ENCODE results near the gene IL3.

Gene IL3

GRCh38 chr5:132073231-132074013 lies 13.0 kb downstream of the IL3 start, which contains the start of gene CSF2:
Gene CSF2, plus strand, starts transcription at chr5:132073789. Its CDS starts 35 bp downstream, at chr5:132073824.
- DNase-seq (ENCODE audit: low read depth in 2 of 2) = no peak

GRCh38 chr5:132074091-132074771 lies 13.8 kb downstream of the IL3 start:
- no peak for DNase-seq (ENCODE audit: low read depth in 2 of 2)

DNA sequence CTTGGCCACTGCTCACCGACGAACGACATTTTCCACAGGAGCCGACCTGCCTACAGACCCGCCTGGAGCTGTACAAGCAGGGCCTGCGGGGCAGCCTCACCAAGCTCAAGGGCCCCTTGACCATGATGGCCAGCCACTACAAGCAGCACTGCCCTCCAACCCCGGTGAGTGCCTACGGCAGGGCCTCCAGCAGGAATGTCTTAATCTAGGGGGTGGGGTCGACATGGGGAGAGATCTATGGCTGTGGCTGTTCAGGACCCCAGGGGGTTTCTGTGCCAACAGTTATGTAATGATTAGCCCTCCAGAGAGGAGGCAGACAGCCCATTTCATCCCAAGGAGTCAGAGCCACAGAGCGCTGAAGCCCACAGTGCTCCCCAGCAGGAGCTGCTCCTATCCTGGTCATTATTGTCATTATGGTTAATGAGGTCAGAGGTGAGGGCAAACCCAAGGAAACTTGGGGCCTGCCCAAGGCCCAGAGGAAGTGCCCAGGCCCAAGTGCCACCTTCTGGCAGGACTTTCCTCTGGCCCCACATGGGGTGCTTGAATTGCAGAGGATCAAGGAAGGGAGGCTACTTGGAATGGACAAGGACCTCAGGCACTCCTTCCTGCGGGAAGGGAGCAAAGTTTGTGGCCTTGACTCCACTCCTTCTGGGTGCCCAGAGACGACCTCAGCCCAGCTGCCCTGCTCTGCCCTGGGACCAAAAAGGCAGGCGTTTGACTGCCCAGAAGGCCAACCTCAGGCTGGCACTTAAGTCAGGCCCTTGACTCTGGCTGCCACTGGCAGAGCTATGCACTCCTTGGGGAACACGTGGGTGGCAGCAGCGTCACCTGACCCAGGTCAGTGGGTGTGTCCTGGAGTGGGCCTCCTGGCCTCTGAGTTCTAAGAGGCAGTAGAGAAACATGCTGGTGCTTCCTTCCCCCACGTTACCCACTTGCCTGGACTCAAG lies 14.6 kb downstream of the IL3 start:
- DNase-seq (ENCODE audit: low read depth in 2 of 2) = no peak

GRCh38 chr5:132075719-132076077 lies 15.2 kb downstream of the IL3 start:
- DNase-seq (ENCODE audit: low read depth in 2 of 2) = no peak

DNA sequence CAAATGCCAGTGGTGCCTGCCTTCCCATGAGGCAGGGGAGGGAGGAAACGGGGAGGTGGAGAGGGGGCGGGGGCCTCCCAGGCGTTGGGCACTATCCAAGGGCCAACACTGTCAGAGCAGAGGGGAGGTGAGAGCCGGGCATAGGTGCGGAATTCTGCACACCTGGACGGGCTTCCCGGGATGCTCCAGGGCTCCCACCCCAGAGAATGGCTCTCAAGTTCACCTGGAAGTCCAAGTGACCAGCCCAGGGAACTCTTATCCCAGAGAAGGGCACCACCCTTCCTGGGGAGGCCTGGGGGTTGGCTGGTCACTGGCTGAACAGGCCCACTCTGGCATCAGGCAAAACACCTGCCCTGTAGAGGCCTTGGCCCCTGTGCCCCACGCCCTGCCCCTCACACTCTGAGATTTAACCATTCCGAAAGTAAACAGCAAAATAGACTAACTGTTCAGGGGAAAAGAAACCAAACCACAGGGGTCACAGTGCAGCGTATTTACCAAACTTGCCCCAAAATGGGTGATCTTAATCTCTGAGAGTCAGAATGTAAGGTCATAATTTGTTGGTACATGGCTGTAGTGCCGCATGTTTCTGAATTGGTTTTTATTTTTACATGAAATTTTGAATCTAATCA lies 15.9 kb downstream of the IL3 start:
- no peak for DNase-seq (ENCODE audit: low read depth in 2 of 2)

DNA sequence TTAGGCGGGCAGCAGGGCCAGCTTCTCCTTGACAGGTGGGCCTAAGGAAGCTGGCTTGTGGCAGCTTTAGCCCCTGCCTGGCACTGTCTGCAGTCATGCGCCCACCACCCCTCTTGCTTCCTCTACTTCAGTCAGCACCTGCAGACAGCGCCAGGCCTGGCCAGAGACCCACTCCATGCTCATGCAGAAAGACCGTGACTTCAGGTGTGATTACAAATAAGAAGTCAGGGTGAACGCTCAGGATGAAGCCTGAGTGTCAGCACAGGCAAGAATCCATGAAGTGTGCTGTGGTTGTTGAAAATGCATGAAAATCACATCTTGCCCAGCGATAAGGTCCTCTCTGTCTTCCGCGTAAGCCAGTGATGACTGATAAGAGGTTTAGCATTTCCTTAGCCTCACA lies 16.5 kb downstream of the IL3 start:
- no peak for DNase-seq (ENCODE audit: low read depth in 2 of 2)

DNA sequence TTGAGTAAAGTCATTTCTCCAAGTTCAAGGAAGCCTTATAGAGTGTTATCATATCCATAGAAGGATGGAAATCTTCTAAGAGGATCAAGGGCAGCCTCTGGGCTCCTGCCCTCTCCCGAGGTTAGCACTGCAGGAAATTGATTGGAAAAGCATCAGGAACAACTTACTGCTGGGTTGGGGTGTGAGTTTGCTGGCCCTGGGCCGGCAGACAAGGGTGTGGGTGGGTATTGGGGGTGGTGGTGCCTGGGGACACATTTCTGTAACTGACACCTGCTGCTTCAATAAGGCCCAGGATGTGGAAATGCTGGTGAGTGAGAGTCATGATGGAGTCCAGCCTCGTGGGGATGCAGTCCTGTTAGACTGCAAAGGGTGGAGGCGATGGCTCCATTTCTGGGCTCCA lies 18.6 kb downstream of the IL3 start:
- DNase-seq (ENCODE audit: low read depth in 2 of 2) = no peak

GRCh38 chr5:132079619-132080018 lies 19.2 kb downstream of the IL3 start:
- DNase-seq (ENCODE audit: low read depth in 2 of 2) = no peak

GRCh38 chr5:132080595-132080994 lies 20.1 kb downstream of the IL3 start:
- DNase-seq (ENCODE audit: low read depth in 2 of 2) = no peak

DNA sequence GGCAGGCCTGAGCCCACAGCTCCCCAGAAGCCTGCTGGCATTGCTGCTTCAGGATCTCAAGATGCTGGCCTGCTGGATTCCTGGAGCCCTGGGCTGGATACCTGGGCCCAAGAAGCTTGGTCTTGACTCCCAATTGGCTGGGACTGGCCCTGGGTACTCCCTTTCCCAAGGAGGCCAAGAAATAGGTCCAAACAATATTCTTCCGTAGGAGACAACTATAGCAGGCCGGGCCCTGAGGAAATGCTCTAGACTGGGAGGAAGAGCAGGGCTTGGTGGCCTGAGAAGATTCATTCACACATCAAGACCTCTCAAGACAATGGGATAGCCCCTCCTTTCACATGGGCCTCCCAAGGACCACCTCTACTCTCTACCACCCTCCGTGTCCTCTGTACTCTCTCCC lies 21.0 kb downstream of the IL3 start:
- no peak for DNase-seq (ENCODE audit: low read depth in 2 of 2)

GRCh38 chr5:132082329-132083023 lies 22.0 kb downstream of the IL3 start:
- DNase-seq (ENCODE audit: low read depth in 2 of 2) = no peak

DNA sequence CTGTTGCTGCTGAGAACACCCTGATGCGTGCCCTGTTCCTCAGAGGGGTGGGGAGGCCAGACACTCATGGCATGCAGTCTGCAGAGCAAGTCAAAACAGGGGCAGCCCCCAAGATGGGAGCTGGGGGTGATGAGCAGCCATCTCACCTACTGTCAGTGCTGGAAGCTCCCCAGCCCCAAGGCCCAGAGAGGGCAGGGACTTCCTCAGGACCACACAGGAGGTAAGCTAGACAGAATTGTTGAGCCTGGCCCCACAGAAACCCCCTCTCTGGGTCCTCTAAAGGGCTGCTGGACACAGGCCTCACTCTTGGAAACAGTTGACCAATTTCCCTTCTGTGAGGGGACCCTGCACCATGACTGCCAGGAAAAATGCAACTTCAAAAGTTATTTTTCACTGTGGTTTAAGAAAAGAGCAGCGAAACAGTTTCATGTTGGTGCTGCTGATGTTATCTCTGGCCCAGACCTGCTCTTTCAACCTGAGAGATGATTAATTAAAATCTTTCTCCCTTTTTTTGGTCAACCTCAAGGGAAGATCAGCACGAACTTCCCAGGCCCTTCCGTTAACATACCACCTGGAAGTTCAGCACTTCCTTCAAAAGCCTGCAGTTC lies 22.7 kb downstream of the IL3 start:
- DNase-seq (ENCODE audit: low read depth in 2 of 2) = no peak

GRCh38 chr5:132085686-132086085 lies 25.2 kb downstream of the IL3 start:
- DNase-seq (ENCODE audit: low read depth in 2 of 2) = no peak

- no peak for DNase-seq (ENCODE audit: low read depth in 2 of 2)
Observed at GRCh38 chr5:132086277-132086794, 25.9 kb downstream of the IL3 start.

GRCh38 chr5:132087176-132087575 lies 26.7 kb downstream of the IL3 start:
- no peak for DNase-seq (ENCODE audit: low read depth in 2 of 2)

DNA sequence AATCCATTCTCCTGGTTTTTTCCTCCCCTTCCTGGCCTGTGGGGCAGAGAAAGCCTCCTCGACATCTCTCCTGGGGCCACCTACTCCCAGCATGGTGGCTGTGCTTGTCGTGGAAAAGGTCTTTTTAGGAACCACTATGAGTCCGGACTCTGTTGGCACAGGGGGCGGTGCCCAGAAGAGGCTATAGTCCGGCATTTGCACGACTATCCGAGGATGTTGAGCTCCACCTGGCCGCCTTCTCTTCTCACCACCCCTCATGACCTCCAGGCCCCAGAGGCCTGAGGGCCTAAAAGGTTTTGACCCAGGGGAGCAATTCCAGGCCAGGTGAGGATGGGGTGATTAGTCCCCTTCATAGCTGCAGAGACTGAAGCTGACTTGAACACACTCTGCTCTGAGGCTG lies 27.2 kb downstream of the IL3 start:
- no peak for DNase-seq (ENCODE audit: low read depth in 2 of 2)

- no peak for DNase-seq (ENCODE audit: low read depth in 2 of 2)
Observed at GRCh38 chr5:132089363-132089762, 28.9 kb downstream of the IL3 start.

- no peak for DNase-seq (ENCODE audit: low read depth in 2 of 2)
Observed at GRCh38 chr5:132090107-132090506, 29.7 kb downstream of the IL3 start.

DNA sequence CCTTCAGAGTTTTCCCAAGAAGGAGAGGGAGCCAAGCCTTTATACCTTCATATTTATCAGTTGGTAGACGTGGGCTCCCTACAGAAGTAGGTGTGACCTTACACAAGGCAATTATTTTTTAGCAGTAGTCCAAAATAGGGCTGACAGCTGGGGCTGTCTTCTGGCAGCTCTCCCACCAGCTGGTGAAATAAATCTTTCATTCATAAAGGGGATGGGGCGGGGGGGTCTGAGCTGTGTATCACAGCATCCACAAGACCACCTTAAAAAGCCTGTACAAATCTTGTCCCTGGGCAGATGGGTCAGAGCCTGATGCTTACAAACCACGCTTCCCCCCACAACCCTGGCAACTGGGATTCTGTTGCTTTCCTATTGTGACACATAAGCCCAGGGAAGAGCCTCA lies 32.8 kb downstream of the IL3 start:
- DNase-seq (ENCODE audit: low read depth in 2 of 2) = no peak

DNA sequence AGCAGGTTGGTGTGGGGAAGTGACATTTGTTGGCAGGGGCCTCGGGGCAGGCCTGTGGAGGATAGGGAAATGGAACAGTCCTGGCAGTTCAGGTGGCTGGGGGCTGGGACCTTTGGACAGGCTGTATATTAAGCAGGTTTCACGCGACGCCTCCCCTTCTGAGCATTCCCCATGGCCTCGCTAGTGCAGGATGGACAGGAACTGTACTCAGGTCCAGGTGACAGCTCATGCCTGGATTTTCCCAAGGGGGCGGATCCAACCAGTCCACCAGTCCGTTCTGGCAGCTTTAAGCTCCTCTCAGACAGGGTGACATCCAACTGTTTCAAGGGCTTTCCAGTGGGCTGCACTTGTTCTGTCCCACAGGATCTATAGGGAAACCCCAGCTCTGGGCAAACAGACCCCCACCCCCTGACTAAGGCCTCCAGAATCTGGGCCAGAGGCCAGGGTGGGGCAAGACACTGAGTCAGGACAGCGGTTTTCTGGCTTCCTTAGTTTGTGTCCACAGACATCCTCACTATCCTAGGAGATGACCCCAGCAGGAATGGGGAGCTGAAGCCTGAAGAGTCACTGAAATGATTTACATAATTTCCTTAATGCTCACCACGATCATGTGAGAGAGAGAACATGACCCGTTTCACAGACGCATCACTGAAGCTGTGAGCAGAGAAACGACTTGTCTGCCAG lies 34.1 kb downstream of the IL3 start:
- DNase-seq (ENCODE audit: low read depth in 2 of 2) = no peak
